Measurements from ENCODE around the gene RPL28.
"Not testable (repeated sequence)": the region's sequence is repeated elsewhere in the genome, so short reads cannot be mapped to it uniquely, and the experiment has no call there.

The RPL28 gene

GRCh38 chr19:55398200-55398925, 12.6 kb downstream of the RPL28 start:
- DNase-seq = no peak

GRCh38 chr19:55400281-55401087, 14.8 kb downstream of the RPL28 start:
- DNase-seq = no peak

GRCh38 chr19:55401390-55401789, 15.7 kb downstream of the RPL28 start:
- not testable (repeated sequence) for DNase-seq

- no peak for DNase-seq
These were observed 16.8 kb downstream of the RPL28 start for GRCh38 chr19:55402509-55402908.

- DNase-seq = no peak
These were observed 19.9 kb downstream of the RPL28 start for GRCh38 chr19:55405638-55406037.

- DNase-seq = no peak
These were observed 20.5 kb downstream of the RPL28 start for GRCh38 chr19:55406091-55406825.

GRCh38 chr19:55406826-55407549, 21.3 kb downstream of the RPL28 start:
- DNase-seq = peak; percentile 32

- not testable (repeated sequence) for DNase-seq
These were observed 21.7 kb downstream of the RPL28 start, which contains the start of gene UBE2S for GRCh38 chr19:55407550-55407799. Gene UBE2S (minus strand): TSS chr19:55407788. CDS start chr19:55407589, 199 bp downstream.

GRCh38 chr19:55407800-55408532, 22.2 kb downstream of the RPL28 start:
- peak; percentile 97 for DNase-seq

GRCh38 chr19:55408533-55408872, 22.8 kb downstream of the RPL28 start:
- DNase-seq = no peak

- DNase-seq = not testable (repeated sequence)
These were observed 23.4 kb downstream of the RPL28 start for GRCh38 chr19:55409179-55409578.

GRCh38 chr19:55410168-55410567, 24.4 kb downstream of the RPL28 start:
- DNase-seq = no peak

GRCh38 chr19:55418185-55418584, 32.5 kb downstream of the RPL28 start:
- DNase-seq = peak; percentile 62

GRCh38 chr19:55419103-55419502, 33.4 kb downstream of the RPL28 start:
- no peak for DNase-seq

GRCh38 chr19:55419624-55420236, 34.0 kb downstream of the RPL28 start:
- DNase-seq = no peak

GRCh38 chr19:55421281-55421680, 35.5 kb downstream of the RPL28 start:
- not testable (repeated sequence) for DNase-seq

- DNase-seq = no peak
These were observed 37.7 kb downstream of the RPL28 start for GRCh38 chr19:55423225-55424005.

- no peak for DNase-seq
These were observed 38.8 kb downstream of the RPL28 start for GRCh38 chr19:55424518-55424917.

- DNase-seq = no peak
These were observed 40.3 kb downstream of the RPL28 start for GRCh38 chr19:55426042-55426441.

- DNase-seq = no peak
These were observed 45.5 kb downstream of the RPL28 start for GRCh38 chr19:55431183-55431582.
